Measurements from ENCODE around the gene IGHMBP2. TPM values are rescaled to one million over a fixed set of nuclear protein-coding genes. Genes with fewer than 3 reads are reported as not detected.
"Not testable (repeated sequence)": the region's sequence is repeated elsewhere in the genome, so short reads cannot be mapped to it uniquely, and the experiment has no call there.

IGHMBP2 gene
- polyA plus RNA-seq, 1 donor: 10.3 TPM

DNA sequence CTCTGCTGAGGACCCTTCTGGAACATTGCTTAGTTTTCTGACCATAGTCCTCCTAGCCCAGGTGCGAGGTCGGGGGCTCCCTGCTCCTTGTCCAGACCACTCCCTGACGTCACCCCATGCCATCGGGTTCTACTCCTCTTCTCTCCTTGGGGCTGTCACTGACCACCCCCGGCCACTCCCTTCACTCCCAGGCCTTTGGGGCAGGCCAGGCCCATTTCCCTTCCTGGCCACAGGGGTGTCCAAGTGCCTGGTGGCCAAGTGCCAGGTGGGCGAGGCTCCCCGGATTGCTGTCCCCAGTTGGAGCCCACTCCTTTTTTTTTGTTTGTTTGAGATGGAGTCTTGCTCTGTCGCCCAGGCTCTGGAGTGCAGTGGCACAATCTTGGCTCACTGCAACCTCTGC lies 57.6 kb downstream of the IGHMBP2 start:
- no peak for DNase-seq (ENCODE audit: low read depth)

DNA sequence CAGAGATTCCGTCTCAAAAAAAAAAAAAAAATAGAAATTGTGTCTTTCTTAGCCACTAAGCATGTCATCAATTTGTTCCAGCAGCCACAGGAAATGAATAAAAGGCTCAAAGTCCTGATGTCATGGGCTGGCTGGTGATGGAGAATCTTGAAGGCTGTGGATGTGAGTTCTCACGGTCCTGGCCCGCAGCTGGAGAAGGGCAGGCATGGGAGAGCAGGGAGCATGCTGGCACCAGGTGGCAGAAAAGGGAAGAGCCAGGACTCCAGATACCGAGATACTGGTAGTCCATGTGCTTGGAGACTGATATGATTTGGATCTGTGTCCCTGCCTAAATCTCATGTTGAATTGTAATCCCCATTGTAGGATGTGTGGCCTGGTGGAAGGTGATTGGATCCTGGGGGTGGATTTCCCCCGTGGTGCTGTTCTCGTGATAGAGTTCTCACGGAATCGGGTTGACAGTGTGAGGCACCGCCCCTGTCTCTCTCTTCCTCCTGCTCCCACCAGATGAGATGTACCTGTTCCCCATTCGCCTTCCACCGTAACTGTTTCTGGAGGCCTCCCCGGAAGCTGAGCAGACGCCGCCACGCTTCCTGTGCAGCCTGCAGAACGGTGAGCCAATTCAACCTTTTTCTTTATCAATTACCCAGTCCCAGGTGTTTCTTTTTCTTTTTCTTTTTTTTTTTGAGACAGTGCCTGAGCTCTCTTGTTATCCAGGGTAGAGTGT lies 59.0 kb downstream of the IGHMBP2 start:
- no peak for DNase-seq (ENCODE audit: low read depth)

DNA sequence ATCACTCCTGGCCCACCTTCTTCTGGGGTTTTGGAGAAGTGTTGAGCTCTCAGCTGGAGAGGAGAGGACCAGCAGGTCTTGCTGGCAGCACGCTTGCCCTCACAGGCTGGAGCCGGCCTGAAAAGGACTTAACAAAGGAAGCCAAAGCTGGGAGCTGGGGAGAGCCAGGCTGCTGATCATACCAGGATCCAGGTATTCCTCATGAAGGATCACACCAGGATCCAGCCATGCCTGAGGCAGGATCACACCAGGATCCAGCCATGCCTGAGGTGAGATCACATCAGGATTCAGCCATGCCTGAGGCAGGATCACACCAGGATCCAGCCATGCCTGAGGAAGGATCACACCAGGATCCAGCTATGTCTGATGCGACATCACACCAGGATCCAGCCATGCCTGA lies 60.1 kb downstream of the IGHMBP2 start:
- no peak for DNase-seq (ENCODE audit: low read depth)

DNA sequence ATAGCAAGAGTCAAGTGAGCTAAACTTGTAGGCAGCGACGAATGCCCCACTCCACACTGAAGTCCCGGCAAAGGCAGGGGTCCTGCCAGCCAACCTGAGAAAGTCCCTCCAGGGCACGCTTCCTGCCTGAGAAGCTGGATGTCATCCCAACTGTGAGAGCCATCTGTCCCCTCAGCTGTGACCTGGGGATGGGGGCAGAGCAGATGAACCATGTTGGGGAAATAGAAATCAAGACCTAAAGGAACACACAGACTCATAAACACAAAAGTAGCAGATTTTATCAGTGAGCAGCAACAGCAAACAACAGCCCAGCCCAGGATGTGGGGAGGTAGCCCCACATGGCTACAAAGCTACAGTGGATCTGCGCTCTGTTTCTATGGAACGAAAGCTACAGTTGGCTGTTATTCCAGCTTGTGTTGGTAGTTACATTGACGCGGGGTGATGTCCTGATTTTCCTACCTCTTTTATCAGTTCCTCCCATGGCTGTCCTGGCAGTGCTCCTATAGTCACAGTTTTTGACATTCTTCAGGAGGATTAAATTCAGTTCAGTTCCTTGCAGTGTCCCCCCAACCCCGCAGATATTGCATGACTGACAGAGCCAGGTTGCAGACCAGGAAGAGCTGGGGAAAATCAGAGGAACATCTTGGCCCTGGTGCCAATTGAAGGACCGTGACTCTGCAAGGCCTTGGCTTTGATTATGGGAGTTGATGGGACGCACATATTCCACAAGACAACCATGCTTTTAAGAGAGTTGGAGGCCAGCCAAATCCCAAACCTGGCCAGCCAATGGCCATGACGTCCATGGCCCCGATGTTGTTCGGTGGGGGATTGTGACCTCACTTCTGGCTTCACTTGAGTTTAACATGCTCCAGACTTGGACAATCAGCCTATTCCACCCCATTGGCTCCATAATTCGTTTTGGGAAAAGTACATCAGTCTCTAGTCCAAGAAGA lies 62.5 kb downstream of the IGHMBP2 start:
- peak; percentile 78 for DNase-seq (ENCODE audit: low read depth)

DNA sequence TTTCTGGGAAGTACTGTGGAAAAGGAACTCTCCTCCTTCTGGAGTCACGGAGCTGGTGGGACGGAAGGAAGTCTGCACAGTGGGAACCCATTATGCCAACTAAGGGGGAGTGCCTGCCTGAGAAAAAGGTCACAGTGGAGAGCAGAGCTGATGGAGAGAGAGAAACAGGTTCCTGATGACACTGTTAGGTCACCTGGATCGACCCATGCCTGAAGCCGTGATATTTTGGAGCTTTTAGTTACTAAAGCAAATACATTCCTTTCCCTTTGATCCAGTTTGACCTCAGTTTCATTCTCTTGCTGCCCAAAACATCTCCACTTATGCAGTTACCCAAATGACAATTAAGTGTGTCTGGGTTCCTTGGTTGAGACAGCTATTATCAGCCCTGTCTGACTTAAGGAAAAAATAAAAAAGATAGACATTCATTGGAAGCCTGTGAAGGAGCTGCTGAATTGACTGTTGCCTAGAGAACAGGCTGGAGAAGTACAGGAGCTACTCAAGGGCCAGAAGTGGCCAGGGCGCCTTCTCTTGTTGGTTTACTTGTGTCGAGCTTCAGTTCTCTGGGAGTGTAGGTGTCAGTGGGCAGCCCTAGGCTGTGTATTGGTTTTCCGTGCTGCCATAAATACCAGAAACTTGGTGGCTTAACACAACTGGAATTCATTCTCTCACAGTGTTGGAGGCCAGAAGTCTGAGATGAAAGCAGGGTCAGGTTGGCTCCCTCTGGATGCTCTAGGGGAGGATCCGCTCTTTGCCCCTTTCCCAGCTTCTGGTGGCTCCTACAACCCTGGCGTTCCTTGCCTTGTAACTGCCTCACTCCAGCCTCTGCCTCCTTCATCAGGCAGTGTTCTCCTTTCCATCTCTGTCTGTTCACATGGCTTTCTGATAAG lies 63.4 kb downstream of the IGHMBP2 start:
- DNase-seq (ENCODE audit: low read depth): no peak

DNA sequence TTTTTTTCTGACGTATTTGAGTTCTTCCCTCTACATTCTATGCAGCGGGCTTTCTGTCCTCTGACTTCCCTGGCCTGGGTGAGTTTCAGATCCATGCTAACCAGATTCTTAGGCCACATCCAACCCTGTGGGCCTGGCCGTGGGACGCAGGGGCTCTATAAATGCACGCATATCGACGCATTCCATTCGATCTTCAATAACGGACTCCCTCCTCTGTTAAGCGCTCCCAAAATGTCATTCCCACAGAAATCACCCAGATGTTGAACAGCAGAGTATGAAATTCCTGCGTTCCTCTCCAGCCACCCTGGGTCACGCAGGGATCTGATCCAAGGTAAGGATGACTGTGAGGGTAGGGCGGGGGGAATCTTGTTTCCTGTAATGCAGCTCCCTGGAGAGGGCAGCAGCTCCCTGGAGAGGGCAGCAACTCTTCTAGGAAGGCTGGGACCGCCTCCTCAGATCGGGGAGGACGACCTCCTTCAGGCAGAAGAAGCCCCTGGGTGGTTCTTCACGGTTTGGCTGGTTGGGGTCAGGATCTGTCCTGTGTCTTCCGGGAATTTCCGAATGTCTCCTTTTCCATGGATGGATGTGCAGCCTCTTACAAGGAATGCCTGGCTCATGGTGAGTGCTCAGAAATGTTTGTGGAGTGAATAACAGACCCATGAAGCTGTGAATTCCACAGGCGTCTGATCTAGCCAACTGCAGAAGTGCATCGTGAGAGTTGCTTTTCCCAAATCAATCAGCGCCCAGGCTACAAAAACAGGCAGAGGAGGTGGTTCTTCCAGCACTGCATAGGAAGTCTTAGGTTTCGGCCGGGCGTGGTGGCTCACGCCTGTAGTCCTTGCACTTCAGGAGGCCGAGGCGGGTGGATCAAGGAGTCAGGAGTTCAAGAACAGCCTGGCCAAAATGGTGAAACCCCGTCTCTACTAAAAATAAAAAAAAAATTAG lies 64.9 kb downstream of the IGHMBP2 start:
- DNase-seq (ENCODE audit: low read depth): no peak

DNA sequence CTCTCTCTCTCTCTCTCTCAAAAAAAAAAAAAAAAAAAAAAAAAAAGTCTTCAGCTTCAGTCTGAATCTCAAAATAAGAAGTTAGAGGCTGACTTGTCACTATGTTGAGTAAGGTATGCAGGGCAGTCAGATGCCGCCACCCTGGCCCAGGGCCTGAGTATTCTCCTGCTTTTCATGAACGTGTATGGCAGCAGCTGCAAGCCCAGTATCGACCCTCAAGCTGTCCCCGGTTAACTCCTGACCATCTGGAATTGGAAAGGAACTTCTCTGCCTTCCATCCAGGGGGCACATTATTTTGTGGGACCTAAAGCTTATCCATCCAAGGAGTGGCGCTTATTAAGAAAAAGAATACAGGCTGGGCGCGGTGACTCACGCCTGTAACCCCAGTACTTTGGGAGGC lies 65.7 kb downstream of the IGHMBP2 start:
- DNase-seq (ENCODE audit: low read depth): no peak

DNA sequence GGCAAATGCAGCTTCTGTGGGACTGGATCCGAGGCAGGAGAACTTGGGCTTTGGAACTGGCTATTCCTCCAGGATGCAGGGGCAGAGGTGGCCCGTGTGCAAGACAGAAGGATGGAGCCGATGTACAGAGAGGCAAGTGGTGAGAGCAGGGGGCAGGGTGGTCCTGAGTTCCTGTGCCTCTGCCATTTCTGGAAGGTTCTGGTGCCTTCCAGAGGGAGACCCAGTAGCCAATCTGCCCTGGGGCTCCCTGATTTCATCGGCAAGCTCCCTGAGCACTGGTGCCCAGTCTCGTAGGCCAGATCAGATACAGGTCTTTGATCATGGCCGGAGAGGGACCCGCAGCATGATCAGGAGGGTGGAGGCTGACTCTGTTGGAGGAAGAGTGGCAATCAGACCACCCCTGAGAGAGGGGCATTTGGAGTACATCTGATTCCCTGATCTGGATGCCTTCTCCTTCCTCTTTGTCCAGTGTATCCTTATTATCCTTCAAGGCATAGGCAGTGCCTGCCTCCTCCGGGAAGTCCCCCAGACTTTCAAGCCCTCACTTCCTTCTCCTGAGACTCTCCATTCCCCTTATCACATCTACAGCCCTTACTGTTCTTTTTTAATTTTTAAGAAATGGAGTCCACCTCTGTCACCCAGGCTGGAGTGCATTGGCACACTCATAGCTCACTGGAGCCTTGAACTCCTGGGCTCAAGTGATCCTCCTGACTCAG lies 67.4 kb downstream of the IGHMBP2 start:
- no peak for DNase-seq (ENCODE audit: low read depth)

DNA sequence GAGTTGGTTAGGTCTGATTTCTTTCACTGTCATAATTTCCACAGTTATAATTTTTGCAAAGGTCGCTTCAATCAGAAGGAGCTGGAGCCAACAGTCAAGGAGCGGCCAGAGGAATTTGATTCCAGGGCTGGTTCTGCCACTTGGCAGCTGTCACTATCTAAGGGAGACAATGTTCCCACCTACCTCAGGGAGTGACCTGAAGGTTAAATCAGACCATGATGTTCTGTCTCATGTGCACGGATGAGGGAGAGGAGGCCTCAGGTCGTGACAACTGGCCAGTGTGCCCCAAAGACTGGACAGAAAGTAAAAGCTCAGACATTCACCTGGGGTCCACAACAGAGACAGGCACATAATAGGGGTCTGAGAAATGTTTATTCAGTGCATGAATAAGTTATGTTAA lies 69.5 kb downstream of the IGHMBP2 start:
- no peak for DNase-seq (ENCODE audit: low read depth)

DNA sequence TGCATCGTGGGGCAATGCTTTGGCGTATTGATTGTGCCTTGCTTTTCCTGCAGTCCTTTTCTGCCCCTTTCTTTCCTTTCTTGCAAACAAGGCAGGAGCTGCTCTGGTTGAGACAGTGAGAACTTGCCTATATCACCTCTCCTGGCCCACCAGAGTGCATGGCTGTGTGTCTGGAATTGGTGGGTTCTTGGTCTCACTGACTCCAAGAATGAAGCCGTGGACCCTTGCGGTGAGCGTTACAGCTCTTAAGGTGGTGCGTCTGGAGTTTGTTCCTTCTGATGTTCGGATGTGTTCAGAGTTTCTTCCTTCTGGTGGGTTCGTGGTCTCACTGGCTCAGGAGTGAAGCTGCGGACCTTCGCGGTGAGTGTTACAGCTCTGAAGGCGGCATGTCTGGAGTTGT lies 70.0 kb downstream of the IGHMBP2 start:
- DNase-seq (ENCODE audit: low read depth): not testable (repeated sequence)

DNA sequence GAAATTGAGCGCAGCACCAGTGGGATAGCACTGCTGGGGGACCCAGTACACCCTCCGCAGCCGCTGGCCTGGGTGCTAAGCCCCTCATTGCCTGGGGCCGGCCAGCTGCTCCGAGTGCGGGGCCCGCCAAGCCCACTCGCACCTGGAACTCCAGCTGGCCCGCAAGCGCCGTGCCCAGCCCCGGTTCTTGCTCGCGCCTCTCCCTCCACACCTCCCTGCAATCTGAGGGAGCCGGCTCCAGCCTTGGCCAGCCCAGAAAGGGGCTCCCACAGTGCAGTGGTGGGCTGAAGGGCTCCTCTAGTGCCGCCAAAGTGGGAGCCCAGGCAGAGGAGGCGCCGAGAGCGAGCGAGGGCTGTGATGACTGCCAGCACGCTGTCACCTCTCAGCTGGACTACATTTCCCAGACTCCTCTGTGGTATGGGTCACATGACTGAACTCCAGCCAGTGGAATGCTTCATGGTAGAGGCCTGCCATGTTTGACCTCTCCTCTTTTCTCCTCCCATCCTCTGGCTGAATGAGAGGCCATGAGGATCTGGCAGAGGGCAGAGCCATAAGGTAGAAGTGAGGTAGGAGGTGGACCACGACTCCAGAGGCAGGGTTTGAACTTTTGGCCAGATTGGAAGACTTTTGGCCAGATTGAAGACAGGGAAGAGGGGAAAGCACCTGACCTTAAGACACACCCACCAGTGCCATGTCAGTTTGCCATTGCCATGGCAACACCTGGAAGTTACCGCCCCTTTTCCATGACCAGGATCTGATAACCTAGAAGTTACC lies 70.9 kb downstream of the IGHMBP2 start:
- no peak for DNase-seq (ENCODE audit: low read depth)

DNA sequence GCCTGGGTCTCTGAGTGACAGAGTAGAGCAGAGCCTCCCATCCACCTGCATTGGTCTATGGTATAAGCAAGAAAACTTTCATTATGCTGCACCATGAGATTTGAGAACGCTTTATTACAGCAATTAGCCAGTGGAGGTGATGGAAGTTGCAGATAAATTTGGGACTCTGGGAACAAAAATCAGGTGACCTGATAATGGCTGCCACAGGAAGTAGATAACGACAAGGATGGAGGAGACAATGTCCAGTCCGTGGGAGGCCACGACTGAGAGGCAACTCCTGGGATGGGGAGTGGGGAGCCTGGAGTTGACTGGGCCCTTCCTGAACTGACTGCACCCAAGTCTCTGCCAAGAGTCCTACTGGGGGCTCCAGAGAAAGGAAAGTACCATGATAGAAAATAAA lies 72.4 kb downstream of the IGHMBP2 start:
- no peak for DNase-seq (ENCODE audit: low read depth)

DNA sequence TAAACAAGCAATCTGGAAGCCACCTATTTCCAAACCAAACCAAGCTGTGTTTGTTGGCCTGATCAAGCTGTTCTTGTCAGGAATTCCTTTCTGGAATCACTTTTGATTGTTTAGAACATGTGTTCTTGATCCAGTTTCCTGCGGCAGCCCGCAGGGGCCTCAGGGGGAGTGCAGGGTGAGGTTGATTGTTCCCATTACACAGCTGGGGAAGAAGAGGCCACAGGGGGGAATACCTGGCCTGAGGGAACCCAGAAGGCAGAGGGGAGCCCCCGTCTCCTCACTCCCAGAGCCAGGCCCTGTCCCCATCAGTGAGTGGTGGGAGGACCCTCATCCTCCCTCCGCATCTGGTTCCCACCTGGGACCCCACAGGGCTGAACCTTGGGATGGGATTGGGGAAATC lies 72.9 kb downstream of the IGHMBP2 start:
- no peak for DNase-seq (ENCODE audit: low read depth)

DNA sequence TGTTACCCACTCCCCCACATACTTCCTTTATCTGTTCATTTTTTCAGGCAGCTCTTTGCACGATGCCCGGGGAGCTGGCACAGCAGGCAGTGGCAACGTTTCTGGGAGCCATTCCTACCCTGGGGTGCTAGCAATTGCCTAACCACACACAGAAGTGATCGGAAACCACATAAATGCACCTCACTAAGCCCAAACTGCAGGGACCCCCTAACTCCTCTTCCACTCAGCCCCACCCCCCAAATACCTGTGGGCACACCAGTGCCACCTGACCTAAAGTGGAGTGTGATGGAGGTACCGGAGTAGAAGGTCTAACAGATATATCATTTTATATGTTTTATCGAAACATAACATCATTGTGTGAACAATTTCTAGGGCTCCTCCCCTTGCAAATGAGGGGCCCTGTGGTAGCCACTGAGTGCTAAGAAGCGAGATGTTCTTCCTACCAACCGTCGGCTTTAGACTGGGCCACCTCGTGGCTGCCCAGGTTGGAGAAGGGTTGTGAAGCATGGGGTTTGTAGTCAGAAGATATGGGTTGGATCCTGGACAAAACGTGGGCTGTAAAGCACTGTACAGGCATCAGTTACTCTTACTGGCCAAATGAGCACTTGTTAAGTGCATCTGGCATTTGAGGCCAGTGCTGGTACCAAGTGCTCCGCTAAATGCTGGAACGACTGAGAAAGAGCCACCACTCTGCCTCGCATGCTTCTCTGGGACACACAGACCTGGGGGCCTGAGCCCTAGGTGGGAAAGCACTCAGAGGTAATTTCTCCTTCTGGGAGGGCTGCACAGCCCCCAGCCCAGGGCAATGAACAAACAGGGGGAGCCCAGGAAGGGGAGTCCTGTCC lies 74.3 kb downstream of the IGHMBP2 start:
- no peak for DNase-seq (ENCODE audit: low read depth)

DNA sequence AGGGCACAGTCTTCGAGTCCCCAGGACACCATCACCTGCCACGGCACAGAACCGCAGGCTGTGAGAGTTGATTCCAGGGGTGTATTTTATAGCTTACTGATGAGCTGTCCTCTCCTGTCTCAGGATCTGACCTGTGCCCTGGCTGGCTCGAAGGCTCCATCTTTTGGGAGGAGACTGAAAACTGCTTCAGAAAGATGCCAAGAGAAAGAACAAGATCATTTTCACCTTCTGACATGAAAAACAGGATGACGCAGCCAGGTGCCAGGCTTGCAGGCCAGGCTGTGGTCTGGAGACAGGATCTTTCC lies 74.9 kb downstream of the IGHMBP2 start:
- no peak for DNase-seq (ENCODE audit: low read depth)

DNA sequence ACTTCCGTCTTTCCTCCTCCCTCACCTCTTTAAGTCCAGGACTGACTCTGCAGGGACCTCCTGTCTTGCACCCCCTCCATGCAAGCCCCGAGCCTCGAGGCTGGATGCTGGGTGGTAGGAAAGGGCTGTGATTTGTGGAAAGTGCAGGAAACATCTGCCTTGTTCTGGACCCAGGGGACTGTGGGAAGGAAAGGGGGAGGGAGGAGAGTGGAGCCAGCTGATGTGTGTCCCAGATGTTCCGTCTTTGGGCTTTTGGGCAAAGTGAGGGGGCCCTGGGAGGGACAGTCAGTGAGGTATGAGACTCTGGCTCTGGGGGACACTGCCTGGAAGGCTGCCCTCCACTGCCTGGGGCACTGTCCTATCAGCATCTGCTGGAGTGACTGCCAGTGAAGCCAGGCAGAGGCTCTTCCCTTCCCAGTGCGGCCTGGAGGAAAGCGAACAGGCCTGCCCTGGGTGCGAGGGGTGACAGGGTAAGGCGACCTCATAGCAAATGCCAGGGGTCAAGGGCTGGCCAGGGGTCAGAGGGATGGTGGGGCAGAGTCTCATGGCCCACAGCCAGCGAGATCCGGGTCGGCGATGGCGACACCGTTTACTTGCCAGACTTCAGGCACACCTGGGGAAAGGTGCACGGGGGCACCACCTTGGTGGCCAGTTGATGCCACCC lies 75.4 kb downstream of the IGHMBP2 start:
- no peak for DNase-seq (ENCODE audit: low read depth)

DNA sequence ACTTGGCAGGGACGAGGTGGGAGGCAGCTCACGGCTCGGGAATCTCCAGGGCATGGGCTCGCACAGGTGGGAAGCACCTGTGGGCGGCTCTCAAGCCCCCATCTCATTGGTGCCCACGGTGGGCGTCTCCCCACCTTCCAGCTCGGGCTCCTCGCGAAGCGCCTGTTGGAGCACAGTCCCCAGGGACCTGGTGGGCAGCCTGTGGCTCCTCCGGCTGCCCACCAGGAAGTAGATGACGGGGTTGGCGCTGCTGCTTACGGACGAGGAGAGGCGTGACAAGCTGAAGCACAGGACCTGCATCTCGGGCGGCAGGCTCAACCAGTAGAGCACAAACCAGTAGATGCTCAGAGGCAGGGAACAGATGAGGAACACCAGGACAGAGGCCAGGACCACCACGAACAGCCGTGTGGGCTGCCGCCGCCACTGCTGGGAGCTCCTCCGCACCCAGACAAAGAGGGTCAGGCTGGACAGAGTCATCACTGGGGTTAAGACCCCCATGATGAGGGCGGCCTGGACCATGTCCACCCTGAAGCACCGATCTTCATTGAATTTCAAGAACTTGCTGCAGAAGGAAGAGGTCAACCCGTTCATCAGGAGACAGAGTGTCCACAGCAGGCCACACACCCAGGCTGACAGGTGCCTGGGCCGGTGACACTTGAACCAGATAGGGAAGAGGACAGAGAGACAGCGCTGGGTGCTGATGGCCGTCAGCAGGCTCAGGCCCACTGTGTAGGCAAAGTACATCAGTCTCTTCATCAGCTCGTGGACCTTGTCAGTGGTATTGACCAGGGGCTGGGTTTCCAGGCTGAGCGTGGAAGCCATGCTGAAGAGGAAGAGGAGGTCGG lies 76.5 kb downstream of the IGHMBP2 start:
- DNase-seq (ENCODE audit: low read depth): no peak

All from forelimb muscle (tissue), 1 donor.